ENCODE measurements around the gene FEM1C.

The FEM1C gene

DNA sequence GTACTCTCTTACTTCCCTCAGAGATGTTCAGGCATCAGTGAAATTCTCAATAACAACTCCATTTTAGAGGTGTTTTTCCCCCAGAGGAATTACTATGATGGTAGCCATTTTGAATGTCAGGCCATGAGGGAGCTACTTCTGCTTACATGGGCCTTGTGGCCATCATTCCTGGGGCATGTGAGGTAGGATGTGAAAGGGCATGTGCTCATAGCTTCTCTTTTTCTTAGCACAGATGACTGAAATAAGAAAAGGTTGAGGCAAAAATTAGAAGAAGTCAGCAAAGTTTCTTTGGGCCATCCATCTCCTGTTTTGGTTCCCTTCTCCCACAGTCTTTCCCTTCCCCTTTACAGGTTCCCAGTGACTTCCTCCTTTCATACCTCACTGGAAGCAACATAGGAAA lies 68.8 kb downstream of the FEM1C start:
- Histone ChIP-seq H4K20me1 (ENCODE audit: insufficient read depth, low read length, poor library complexity, severe bottlenecking) (no peaks in the 10 kb centered on the region), H3K9me2 (replicated peaks; ENCODE audit: low read depth, low read length) (no peaks in the 10 kb centered on the region), H3K27me3 (ENCODE audit: insufficient read depth, low read length, poor library complexity, severe bottlenecking) (no peaks in the 10 kb centered on the region), H3K4me2 (ENCODE audit: low read depth, low read length, poor library complexity, severe bottlenecking) (no peak overlapping the region), H3F3A (ENCODE audit: low read depth) (no peaks in the 10 kb centered on the region), H3K9me3 (ENCODE audit: insufficient read depth, low read depth, low read length) (no peaks in the 10 kb centered on the region), H3K79me2 (ENCODE audit: insufficient read depth, low read length) (no peaks in the 10 kb centered on the region), H3K36me3 (ENCODE audit: insufficient read depth, low read length) (no peaks in the 10 kb centered on the region), H3K4me3 (ENCODE audit: low read length, poor library complexity, severe bottlenecking) (no peak overlapping the region), H3K4me1 (ENCODE audit: insufficient read depth, low read length, poor library complexity, severe bottlenecking) (no peaks in the 10 kb centered on the region), H3K9ac (ENCODE audit: low read depth, low read length, poor library complexity, severe bottlenecking) (no peak overlapping the region), H2AFZ (ENCODE audit: low read length) (no peak overlapping the region)
- TF ChIP-seq EZH2phosphoT487 (IDR thresholded peaks at IDR 0.05; ENCODE audit: borderline replicate concordance) (no peak), CTCF (conservative IDR thresholded peaks at IDR 0.05; ENCODE audit: low read length) (no peak)

- Histone ChIP-seq H3K9me2 (replicated peaks; ENCODE audit: low read depth, low read length) (no peaks in the 10 kb centered on the region), H3K9me3 (ENCODE audit: insufficient read depth, low read depth, low read length) (no peaks in the 10 kb centered on the region), H4K20me1 (ENCODE audit: insufficient read depth, low read length, poor library complexity, severe bottlenecking) (no peaks in the 10 kb centered on the region), H3K4me2 (ENCODE audit: low read depth, low read length, poor library complexity, severe bottlenecking) (no peak overlapping the region), H3K4me3 (ENCODE audit: low read length, poor library complexity, severe bottlenecking) (no peak overlapping the region), H3K4me1 (ENCODE audit: insufficient read depth, low read length, poor library complexity, severe bottlenecking) (no peaks in the 10 kb centered on the region), H2AFZ (ENCODE audit: low read length) (no peak overlapping the region), H3K36me3 (ENCODE audit: insufficient read depth, low read length) (no peaks in the 10 kb centered on the region), H3K79me2 (ENCODE audit: insufficient read depth, low read length) (no peaks in the 10 kb centered on the region), H3K9ac (ENCODE audit: low read depth, low read length, poor library complexity, severe bottlenecking) (no peak overlapping the region), H3F3A (ENCODE audit: low read depth) (no peaks in the 10 kb centered on the region), H3K27me3 (ENCODE audit: insufficient read depth, low read length, poor library complexity, severe bottlenecking) (no peaks in the 10 kb centered on the region)
- TF ChIP-seq CTCF (conservative IDR thresholded peaks at IDR 0.05; ENCODE audit: low read length) (no peak), EZH2phosphoT487 (IDR thresholded peaks at IDR 0.05; ENCODE audit: borderline replicate concordance) (no peak)
These were observed 72.1 kb downstream of the FEM1C start for GRCh38 chr5:115472271-115473025.

- Histone ChIP-seq H3K4me1 (ENCODE audit: insufficient read depth, low read length, poor library complexity, severe bottlenecking) (no peaks in the 10 kb centered on the region), H4K20me1 (ENCODE audit: insufficient read depth, low read length, poor library complexity, severe bottlenecking) (no peaks in the 10 kb centered on the region), H3K27me3 (ENCODE audit: insufficient read depth, low read length, poor library complexity, severe bottlenecking) (no peaks in the 10 kb centered on the region), H3K9ac (ENCODE audit: low read depth, low read length, poor library complexity, severe bottlenecking) (no peak overlapping the region), H3K79me2 (ENCODE audit: insufficient read depth, low read length) (no peaks in the 10 kb centered on the region), H2AFZ (ENCODE audit: low read length) (no peak overlapping the region), H3K36me3 (ENCODE audit: insufficient read depth, low read length) (no peaks in the 10 kb centered on the region), H3K4me2 (ENCODE audit: low read depth, low read length, poor library complexity, severe bottlenecking) (no peak overlapping the region), H3K9me3 (ENCODE audit: insufficient read depth, low read depth, low read length) (no peaks in the 10 kb centered on the region), H3K9me2 (replicated peaks; ENCODE audit: low read depth, low read length) (no peaks in the 10 kb centered on the region), H3K4me3 (ENCODE audit: low read length, poor library complexity, severe bottlenecking) (no peak overlapping the region), H3F3A (ENCODE audit: low read depth) (no peaks in the 10 kb centered on the region)
- TF ChIP-seq EZH2phosphoT487 (IDR thresholded peaks at IDR 0.05; ENCODE audit: borderline replicate concordance) (no peak), CTCF (conservative IDR thresholded peaks at IDR 0.05; ENCODE audit: low read length) (no peak)
These were observed 73.1 kb downstream of the FEM1C start for GRCh38 chr5:115471345-115472063.
